ENCODE data around the gene TTC21A. TPM values are rescaled to one million over a fixed set of nuclear protein-coding genes. Genes with fewer than 3 reads are reported as not detected.

The TTC21A gene
- total RNA-seq, 3 donors from 2014 or later: 6.2 to 11.1 (median 7.2) TPM

GRCh38 chr3:39065197-39065596 is 42.3 kb upstream of the TTC21A start:
- Histone ChIP-seq H3K4me3 (no peak overlapping the region), H3K36me3 (ENCODE audit: low read depth) (no peaks in the 10 kb centered on the region), H3K9me3 (no peaks in the 10 kb centered on the region), H3K4me1 (ENCODE audit: low read depth) (peaks cover 6% of the 10 kb centered on the region)
- TF ChIP-seq CTCF (IDR thresholded peaks at IDR 0.05): no peak
- peak; percentile 84 for ATAC-seq
- intact Hi-C loops (cut with DNase I, micrococcal nuclease): no loop called here
- peak in 1 of 3 donors; percentile 43 for DNase-seq

DNA sequence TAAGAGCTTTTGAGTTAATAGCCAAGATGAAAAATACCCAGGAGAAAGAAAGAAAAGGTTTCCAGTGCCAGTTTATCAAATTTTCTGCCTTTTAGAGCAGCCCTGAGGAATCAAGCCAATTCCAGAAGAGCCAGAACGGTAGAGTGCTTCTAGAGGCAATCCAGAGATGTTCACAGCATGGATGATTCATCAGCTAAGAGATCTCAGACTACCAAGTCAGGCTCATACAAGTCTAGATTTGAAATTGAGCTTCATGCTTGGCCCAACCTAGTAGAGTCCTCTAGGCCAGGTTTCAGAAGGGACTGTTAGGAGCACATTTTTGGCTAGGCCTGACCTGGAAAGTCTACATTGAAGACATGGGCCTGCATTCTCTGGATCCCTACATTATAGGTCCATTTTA is 40.2 kb upstream of the TTC21A start:
- no peak for DNase-seq
- no peak for ATAC-seq
- H3K36me3 ChIP-seq (ENCODE audit: low read depth): no peaks in the 10 kb centered on the region
- intact Hi-C loops (cut with DNase I, micrococcal nuclease): no loop called here
- H3K4me1 ChIP-seq (ENCODE audit: low read depth): peaks cover 6% of the 10 kb centered on the region
- H3K4me3 ChIP-seq: no peak overlapping the region
- H3K9me3 ChIP-seq: no peaks in the 10 kb centered on the region
- no peak for TF ChIP-seq CTCF (IDR thresholded peaks at IDR 0.05)

- no peak for DNase-seq
- no peaks in the 10 kb centered on the region for H3K36me3 ChIP-seq (ENCODE audit: low read depth)
- no peaks in the 10 kb centered on the region for H3K4me1 ChIP-seq (ENCODE audit: low read depth)
- ATAC-seq: no peak
- no peak for TF ChIP-seq CTCF (IDR thresholded peaks at IDR 0.05)
- no peak overlapping the region for H3K4me3 ChIP-seq
- intact Hi-C loops (cut with DNase I, micrococcal nuclease): no loop called here
- no peaks in the 10 kb centered on the region for H3K9me3 ChIP-seq
Measured at GRCh38 chr3:39068556-39068955, 38.9 kb upstream of the TTC21A start.

DNA sequence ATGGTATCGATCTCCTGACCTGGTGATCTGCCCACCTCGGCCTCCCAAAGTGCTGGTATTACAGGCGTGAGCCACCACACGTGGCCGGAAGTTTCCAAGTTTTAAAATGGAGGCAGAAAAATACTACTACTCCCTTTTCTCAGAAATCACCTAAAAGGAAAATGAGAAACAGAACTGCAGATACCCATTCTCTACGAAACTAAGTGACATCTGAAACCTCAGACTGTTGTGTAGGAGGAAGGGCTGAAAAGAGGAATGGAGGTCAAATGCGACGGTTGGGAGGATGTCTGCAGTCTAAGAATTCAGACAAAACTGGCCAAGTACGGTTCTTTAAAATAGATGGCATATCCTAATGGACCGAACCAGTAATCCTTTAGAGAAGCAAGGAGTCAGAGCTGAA is 31.6 kb upstream of the TTC21A start:
- Histone ChIP-seq H3K4me3 (no peak overlapping the region), H3K9me3 (no peaks in the 10 kb centered on the region), H3K4me1 (ENCODE audit: low read depth) (no peaks in the 10 kb centered on the region), H3K36me3 (ENCODE audit: low read depth) (no peaks in the 10 kb centered on the region)
- ATAC-seq (no peak), DNase-seq (no peak)
- intact Hi-C loops (cut with DNase I, micrococcal nuclease): no loop called here
- TF ChIP-seq CTCF (IDR thresholded peaks at IDR 0.05): no peak

DNA sequence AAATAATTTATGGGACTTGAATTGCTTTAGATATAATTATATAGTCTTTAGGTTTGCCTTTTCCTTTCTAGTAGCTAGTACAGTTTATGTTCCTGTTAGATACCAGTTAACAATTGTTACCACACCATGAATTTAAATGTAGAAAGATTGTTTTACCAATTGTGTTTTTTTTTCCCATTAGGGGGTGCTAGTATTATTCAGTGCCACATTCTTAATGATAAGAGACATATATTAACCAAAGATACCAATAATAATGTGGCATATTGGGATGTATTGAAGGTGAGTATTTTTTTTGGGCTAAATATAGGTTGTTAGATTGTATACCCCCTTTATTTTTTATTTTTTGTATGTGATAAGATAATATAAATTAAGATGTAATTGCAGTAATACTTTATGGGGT is 27.9 kb upstream of the TTC21A start:
- no peaks in the 10 kb centered on the region for H3K4me1 ChIP-seq (ENCODE audit: low read depth)
- no peak for TF ChIP-seq CTCF (IDR thresholded peaks at IDR 0.05)
- H3K36me3 ChIP-seq (ENCODE audit: low read depth): no peaks in the 10 kb centered on the region
- H3K4me3 ChIP-seq: no peak overlapping the region
- intact Hi-C loops (cut with DNase I, micrococcal nuclease): no loop called here
- no peaks in the 10 kb centered on the region for H3K9me3 ChIP-seq
- no peak for ATAC-seq
- no peak for DNase-seq

- Histone ChIP-seq H3K4me1 (ENCODE audit: low read depth) (no peaks in the 10 kb centered on the region), H3K9me3 (no peaks in the 10 kb centered on the region), H3K36me3 (ENCODE audit: low read depth) (no peaks in the 10 kb centered on the region), H3K4me3 (no peak overlapping the region)
- intact Hi-C loops (cut with DNase I, micrococcal nuclease): no loop called here
- ATAC-seq (no peak), DNase-seq (no peak)
- TF ChIP-seq CTCF (IDR thresholded peaks at IDR 0.05): no peak
Measured at GRCh38 chr3:39080026-39080425, 27.5 kb upstream of the TTC21A start.

All from mucosa of descending colon (tissue), 3 donors.